Neural progenitor cell (in vitro differentiated cells): ENCODE measurements around the gene SUPT20HL2.

ENCODE experiments used
- EZH2phosphoT487 ChIP-seq: fragments of 200-600 bp; sonication (generic); IDR thresholded peaks from 2 replicates; pipeline ENCODE4 v1.6.1; 2017; ENCODE audit warnings: antibody characterized with exemption
- TF ChIP-seq, protein P1 (sequence below): fragments of 200-600 bp; sonication (generic); IDR thresholded peaks from 2 replicates; pipeline ENCODE4 v1.5.1; 2017; ENCODE audit warnings: antibody characterized with exemption, mild to moderate bottlenecking

- no peak for TF ChIP-seq EZH2phosphoT487
- TF ChIP-seq, protein P1, sequence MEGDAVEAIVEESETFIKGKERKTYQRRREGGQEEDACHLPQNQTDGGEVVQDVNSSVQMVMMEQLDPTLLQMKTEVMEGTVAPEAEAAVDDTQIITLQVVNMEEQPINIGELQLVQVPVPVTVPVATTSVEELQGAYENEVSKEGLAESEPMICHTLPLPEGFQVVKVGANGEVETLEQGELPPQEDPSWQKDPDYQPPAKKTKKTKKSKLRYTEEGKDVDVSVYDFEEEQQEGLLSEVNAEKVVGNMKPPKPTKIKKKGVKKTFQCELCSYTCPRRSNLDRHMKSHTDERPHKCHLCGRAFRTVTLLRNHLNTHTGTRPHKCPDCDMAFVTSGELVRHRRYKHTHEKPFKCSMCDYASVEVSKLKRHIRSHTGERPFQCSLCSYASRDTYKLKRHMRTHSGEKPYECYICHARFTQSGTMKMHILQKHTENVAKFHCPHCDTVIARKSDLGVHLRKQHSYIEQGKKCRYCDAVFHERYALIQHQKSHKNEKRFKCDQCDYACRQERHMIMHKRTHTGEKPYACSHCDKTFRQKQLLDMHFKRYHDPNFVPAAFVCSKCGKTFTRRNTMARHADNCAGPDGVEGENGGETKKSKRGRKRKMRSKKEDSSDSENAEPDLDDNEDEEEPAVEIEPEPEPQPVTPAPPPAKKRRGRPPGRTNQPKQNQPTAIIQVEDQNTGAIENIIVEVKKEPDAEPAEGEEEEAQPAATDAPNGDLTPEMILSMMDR, result no peak
Measured at GRCh38 chrX:24317567-24317966, 3.7 kb upstream of the SUPT20HL2 start.
